ENCODE data around the gene UCN3.
"Not testable (repeated sequence)": the region's sequence is repeated elsewhere in the genome, so short reads cannot be mapped to it uniquely, and the experiment has no call there.

UCN3 gene

GRCh38 chr10:5410787-5411186 is 46.0 kb downstream of the UCN3 start:
- DNase-seq (ENCODE audit: low spot score) = not testable (repeated sequence)

- DNase-seq (ENCODE audit: low spot score) = no peak
Observed at GRCh38 chr10:5411941-5412276, 47.1 kb downstream of the UCN3 start.

GRCh38 chr10:5412277-5412941 is 47.6 kb downstream of the UCN3 start, which contains the start of gene NET1:
TSS of gene NET1 (plus strand) at chr10:5412557. CDS start at chr10:5412693, 136 bp downstream.
- DNase-seq (ENCODE audit: low spot score) = peak; percentile 88

- DNase-seq (ENCODE audit: low spot score) = peak; percentile 21
Observed at GRCh38 chr10:5413012-5413938, 48.5 kb downstream of the UCN3 start.

GRCh38 chr10:5416981-5417380 is 52.2 kb downstream of the UCN3 start:
- no peak for DNase-seq (ENCODE audit: low spot score)

DNA sequence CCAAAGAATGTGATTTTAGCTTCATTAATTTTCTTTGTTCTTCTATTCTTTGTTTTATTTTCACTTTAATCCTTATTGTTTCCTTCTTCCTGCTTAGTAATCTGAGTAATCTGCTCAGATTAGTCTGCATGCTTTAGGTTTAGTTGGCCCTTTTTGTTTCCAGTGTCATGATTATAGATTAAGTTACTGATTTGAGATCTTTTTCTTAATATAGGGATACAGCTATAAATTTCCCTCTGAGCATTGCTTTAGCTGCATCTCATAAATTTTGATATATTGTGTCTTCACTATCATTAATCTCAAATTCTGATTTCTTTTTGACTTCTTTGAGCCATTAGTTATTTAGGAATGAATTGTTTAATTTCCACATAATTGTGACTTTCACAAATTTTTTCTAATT is 53.8 kb downstream of the UCN3 start:
- DNase-seq (ENCODE audit: low spot score) = no peak

GRCh38 chr10:5419466-5420094 is 54.8 kb downstream of the UCN3 start:
- no peak for DNase-seq (ENCODE audit: low spot score)

GRCh38 chr10:5423771-5424170 is 59.0 kb downstream of the UCN3 start:
- DNase-seq (ENCODE audit: low spot score) = no peak
